ENCODE results near the gene RGPD8.
"Not testable (repeated sequence)": the region's sequence is repeated elsewhere in the genome, so short reads cannot be mapped to it uniquely, and the experiment has no call there.

RGPD8 gene

GRCh38 chr2:112454586-112454985, 21.1 kb upstream of the RGPD8 start:
- TF ChIP-seq CTCF (IDR thresholded peaks at IDR 0.05): no peak
- Histone ChIP-seq H3K27ac (no peak overlapping the region), H3K4me3 (no peak overlapping the region)
- no peak for DNase-seq (ENCODE audit: low spot score)

GRCh38 chr2:112451317-112451716, 17.9 kb upstream of the RGPD8 start:
- Histone ChIP-seq H3K4me3 (no peak overlapping the region), H3K27ac (no peak overlapping the region)
- no peak for DNase-seq (ENCODE audit: low spot score)
- no peak for TF ChIP-seq CTCF (IDR thresholded peaks at IDR 0.05)

GRCh38 chr2:112449854-112450253, 16.4 kb upstream of the RGPD8 start:
- Histone ChIP-seq H3K4me3 (no peak overlapping the region), H3K27ac (no peak overlapping the region)
- no peak for DNase-seq (ENCODE audit: low spot score)
- TF ChIP-seq CTCF (IDR thresholded peaks at IDR 0.05): no peak

GRCh38 chr2:112444256-112444655, 10.8 kb upstream of the RGPD8 start:
- H3K4me3 ChIP-seq; H3K27ac ChIP-seq; DNase-seq (ENCODE audit: low spot score): not testable (repeated sequence)

- not testable (repeated sequence) for DNase-seq (ENCODE audit: low spot score); H3K27ac ChIP-seq; H3K4me3 ChIP-seq
Observed at GRCh38 chr2:112438603-112439261, 5.3 kb upstream of the RGPD8 start.

GRCh38 chr2:112437405-112437831, 4.0 kb upstream of the RGPD8 start:
- H3K4me3 ChIP-seq; DNase-seq (ENCODE audit: low spot score); H3K27ac ChIP-seq: not testable (repeated sequence)

GRCh38 chr2:112436993-112437392, 3.5 kb upstream of the RGPD8 start:
- not testable (repeated sequence) for H3K4me3 ChIP-seq; H3K27ac ChIP-seq; DNase-seq (ENCODE audit: low spot score)

GRCh38 chr2:112435716-112436431, 2.4 kb upstream of the RGPD8 start:
- DNase-seq (ENCODE audit: low spot score); H3K27ac ChIP-seq; H3K4me3 ChIP-seq: not testable (repeated sequence)

GRCh38 chr2:112434890-112435715, 1.7 kb upstream of the RGPD8 start:
- not testable (repeated sequence) for H3K27ac ChIP-seq; DNase-seq (ENCODE audit: low spot score); H3K4me3 ChIP-seq
